Measurements from ENCODE around the gene UGT3A2. TPM values are rescaled to one million over a fixed set of nuclear protein-coding genes. Genes with fewer than 3 reads are reported as not detected.
"Not testable (repeated sequence)": the region's sequence is repeated elsewhere in the genome, so short reads cannot be mapped to it uniquely, and the experiment has no call there.

UGT3A2 gene
- total and polyA plus RNA-seq, 2 donors = 0.30 to 6.8 TPM

DNA sequence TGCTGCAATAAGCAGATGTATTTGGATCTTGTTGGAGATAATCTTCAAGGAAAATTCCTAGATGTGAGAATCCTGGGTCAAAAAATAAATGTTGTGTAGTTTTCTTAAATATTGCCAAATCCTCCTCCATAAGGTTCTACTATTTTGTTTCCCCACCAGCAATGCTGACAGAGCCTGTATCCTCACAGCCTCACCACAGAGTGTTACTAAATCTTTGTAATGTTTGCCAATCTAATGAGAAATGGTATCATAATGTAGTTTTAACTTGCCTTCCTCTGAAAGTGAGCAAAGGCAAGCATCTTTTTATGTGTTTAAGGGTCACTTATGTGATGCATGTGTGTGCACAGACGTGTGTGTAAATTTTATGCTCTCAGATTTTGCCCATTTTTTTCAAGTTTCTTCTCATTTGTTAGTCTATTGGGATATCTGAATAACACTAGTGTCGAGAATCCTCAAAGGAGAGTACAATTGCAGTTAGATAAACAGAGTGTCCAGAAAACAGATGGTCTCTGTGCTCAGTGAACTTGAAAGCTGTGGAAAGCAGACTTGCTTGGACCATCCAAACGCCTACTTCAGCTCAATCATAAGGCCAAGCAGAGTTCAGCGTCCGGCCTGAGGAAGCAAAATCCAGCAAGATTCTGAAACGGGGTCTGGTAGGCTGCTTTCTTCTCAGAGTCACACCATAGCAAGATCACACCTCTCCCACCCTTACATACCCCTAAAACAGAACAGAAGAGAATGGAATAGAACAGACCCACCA lies 39.8 kb downstream of the UGT3A2 start:
- H3K27ac ChIP-seq (ENCODE audit: low read depth in 1 of 2, low read length in 1 of 2) = no peak overlapping the region
- no peak overlapping the region for H3K4me3 ChIP-seq (ENCODE audit: low read length in 2 of 2)
- no peaks in the 10 kb centered on the region for H3K4me1 ChIP-seq (ENCODE audit: control insufficient read depth in 2 of 2, insufficient read depth in 2 of 2, low read length in 2 of 2)
- no peaks in the 10 kb centered on the region for H3K9me3 ChIP-seq (ENCODE audit: control insufficient read depth in 2 of 2, insufficient read depth in 1 of 2, low read length in 1 of 2)
- no peak for DNase-seq (ENCODE audit: low read depth in 6 of 9, low spot score in 9 of 9)
- H3K36me3 ChIP-seq (ENCODE audit: control insufficient read depth in 2 of 2, insufficient read depth in 2 of 2, low read length in 1 of 2) = no peaks in the 10 kb centered on the region
- H3K27me3 ChIP-seq (ENCODE audit: control insufficient read depth in 2 of 2, insufficient read depth in 1 of 2, low read length in 1 of 2) = no peaks in the 10 kb centered on the region
- 94% methylated on average over 6 of the region's 6 CpGs for WGBS

DNA sequence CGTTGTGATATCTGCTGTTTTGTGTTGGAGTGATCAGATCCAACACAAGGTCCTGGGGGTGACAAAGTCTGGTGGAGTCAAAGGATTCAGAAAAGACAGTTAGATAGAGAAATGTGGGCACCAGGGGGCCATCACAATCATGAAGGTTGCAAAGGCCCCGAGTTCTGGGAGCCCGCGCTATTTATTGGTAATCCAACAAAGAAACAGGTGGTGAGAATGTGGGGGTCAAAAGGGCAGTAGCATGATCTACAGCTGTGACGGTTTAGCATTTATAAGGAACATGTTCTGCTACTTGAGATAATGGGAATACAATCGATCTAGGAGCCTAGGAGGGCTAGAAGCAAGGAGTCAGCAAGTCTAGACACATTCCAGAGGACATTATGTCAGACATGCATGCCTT lies 44.4 kb downstream of the UGT3A2 start:
- 92% methylated on average over 6 of the region's 6 CpGs for WGBS
- H3K9me3 ChIP-seq (ENCODE audit: control insufficient read depth in 2 of 2, insufficient read depth in 1 of 2, low read length in 1 of 2); DNase-seq (ENCODE audit: low read depth in 6 of 9, low spot score in 9 of 9); H3K36me3 ChIP-seq (ENCODE audit: control insufficient read depth in 2 of 2, insufficient read depth in 2 of 2, low read length in 1 of 2); H3K27me3 ChIP-seq (ENCODE audit: control insufficient read depth in 2 of 2, insufficient read depth in 1 of 2, low read length in 1 of 2); H3K27ac ChIP-seq (ENCODE audit: low read depth in 1 of 2, low read length in 1 of 2); H3K4me1 ChIP-seq (ENCODE audit: control insufficient read depth in 2 of 2, insufficient read depth in 2 of 2, low read length in 2 of 2); H3K4me3 ChIP-seq (ENCODE audit: low read length in 2 of 2): not testable (repeated sequence)

DNA sequence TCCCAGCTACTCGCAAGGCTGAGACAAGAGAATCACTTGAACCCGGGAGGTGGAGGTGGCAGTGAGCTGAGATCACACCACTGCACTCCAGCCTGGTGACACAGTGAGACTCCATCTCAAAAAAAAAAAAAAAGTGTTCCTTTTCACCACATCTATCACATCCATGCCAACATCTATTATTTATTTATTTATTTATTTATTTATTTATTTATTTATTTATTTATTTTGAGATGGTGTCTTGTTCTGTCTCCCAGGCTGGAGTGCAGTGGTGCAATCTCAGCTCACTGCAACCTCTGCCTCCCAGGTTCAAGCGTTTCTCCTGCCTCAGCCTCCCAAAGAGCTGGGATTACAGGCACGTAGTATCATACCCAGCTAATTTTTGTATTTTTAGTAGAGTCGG lies 47.1 kb downstream of the UGT3A2 start:
- not testable (repeated sequence) for H3K27me3 ChIP-seq (ENCODE audit: control insufficient read depth in 2 of 2, insufficient read depth in 1 of 2, low read length in 1 of 2); H3K27ac ChIP-seq (ENCODE audit: low read depth in 1 of 2, low read length in 1 of 2); H3K9me3 ChIP-seq (ENCODE audit: control insufficient read depth in 2 of 2, insufficient read depth in 1 of 2, low read length in 1 of 2); H3K36me3 ChIP-seq (ENCODE audit: control insufficient read depth in 2 of 2, insufficient read depth in 2 of 2, low read length in 1 of 2); DNase-seq (ENCODE audit: low read depth in 6 of 9, low spot score in 9 of 9); H3K4me3 ChIP-seq (ENCODE audit: low read length in 2 of 2); H3K4me1 ChIP-seq (ENCODE audit: control insufficient read depth in 2 of 2, insufficient read depth in 2 of 2, low read length in 2 of 2)
- 96% methylated on average over 5 of the region's 5 CpGs for WGBS

DNA sequence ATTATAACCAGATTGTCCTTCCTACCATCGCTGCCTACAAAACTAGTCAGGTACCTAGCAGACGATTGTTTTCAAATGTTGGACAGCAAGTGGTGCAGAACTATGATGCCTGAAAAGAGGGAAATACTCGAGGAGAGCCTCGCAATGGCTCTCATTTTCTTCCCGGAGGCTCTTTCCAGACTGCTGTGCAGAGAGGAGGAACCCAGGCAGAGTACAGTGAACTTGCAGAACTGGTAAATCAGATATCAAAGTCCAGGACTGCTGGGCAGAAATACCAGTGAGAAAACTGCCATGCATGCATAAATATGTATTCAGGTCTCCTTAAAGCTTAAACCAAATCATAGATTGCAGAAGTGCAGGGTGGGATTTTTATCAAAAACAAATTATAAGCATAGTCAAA lies 49.1 kb downstream of the UGT3A2 start:
- Histone ChIP-seq H3K27me3 (ENCODE audit: control insufficient read depth in 2 of 2, insufficient read depth in 1 of 2, low read length in 1 of 2) (no peaks in the 10 kb centered on the region), H3K36me3 (ENCODE audit: control insufficient read depth in 2 of 2, insufficient read depth in 2 of 2, low read length in 1 of 2) (no peaks in the 10 kb centered on the region), H3K4me1 (ENCODE audit: control insufficient read depth in 2 of 2, insufficient read depth in 2 of 2, low read length in 2 of 2) (no peaks in the 10 kb centered on the region), H3K4me3 (ENCODE audit: low read length in 2 of 2) (no peak overlapping the region), H3K27ac (ENCODE audit: low read depth in 1 of 2, low read length in 1 of 2) (no peak overlapping the region), H3K9me3 (ENCODE audit: control insufficient read depth in 2 of 2, insufficient read depth in 1 of 2, low read length in 1 of 2) (peaks cover 4 to 16% of the 10 kb centered on the region in 2 donors)
- WGBS = 88% methylated on average over 5 of the region's 5 CpGs
- DNase-seq (ENCODE audit: low read depth in 6 of 9, low spot score in 9 of 9) = no peak

DNA sequence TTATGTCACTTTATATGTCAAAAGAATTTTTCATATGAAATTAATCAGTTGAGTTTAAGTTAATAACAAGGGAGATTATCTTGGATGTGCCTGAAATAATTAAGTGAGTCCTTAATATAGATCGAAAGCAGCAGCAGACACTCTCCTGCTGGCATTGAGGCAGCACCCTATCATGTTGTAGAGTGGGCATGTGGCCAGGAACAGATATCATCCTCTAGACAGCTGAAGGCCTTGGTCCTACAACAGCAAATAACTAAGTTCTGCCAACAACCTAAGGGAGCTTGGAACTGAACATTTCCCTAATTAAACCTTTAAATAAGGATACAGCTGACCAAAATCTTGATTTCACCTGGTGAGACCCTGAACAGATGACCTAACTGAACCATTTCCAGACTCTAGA lies 49.7 kb downstream of the UGT3A2 start:
- H3K36me3 ChIP-seq (ENCODE audit: control insufficient read depth in 2 of 2, insufficient read depth in 2 of 2, low read length in 1 of 2) = no peaks in the 10 kb centered on the region
- H3K9me3 ChIP-seq (ENCODE audit: control insufficient read depth in 2 of 2, insufficient read depth in 1 of 2, low read length in 1 of 2) = peaks cover 4 to 16% of the 10 kb centered on the region in 2 donors
- no peaks in the 10 kb centered on the region for H3K4me1 ChIP-seq (ENCODE audit: control insufficient read depth in 2 of 2, insufficient read depth in 2 of 2, low read length in 2 of 2)
- 92% methylated on average over 1 of the region's 1 CpG for WGBS
- no peak overlapping the region for H3K4me3 ChIP-seq (ENCODE audit: low read length in 2 of 2)
- no peak for DNase-seq (ENCODE audit: low read depth in 6 of 9, low spot score in 9 of 9)
- H3K27ac ChIP-seq (ENCODE audit: low read depth in 1 of 2, low read length in 1 of 2) = no peak overlapping the region
- H3K27me3 ChIP-seq (ENCODE audit: control insufficient read depth in 2 of 2, insufficient read depth in 1 of 2, low read length in 1 of 2) = no peaks in the 10 kb centered on the region

DNA sequence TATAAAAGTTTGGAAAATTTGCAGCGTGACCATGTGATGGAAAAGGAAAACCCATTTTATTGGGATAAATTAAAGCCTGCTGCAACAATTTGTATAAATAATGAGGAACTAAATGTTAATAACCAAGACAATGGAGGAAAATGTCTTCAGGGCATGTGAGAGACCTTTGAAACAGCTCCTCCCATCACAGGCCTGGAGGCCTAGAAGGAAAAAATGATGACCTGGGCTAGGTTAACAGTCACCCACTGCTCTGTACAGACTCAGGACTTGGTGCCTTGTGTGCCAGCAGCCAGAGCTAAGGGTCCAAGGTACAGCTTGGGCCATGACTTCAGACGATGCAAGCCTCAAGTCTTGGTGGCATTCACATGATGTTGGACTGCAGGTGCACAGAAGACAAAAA lies 53.5 kb downstream of the UGT3A2 start:
- H3K27me3 ChIP-seq (ENCODE audit: control insufficient read depth in 2 of 2, insufficient read depth in 1 of 2, low read length in 1 of 2) = no peaks in the 10 kb centered on the region
- no peak overlapping the region for H3K4me3 ChIP-seq (ENCODE audit: low read length in 2 of 2)
- H3K9me3 ChIP-seq (ENCODE audit: control insufficient read depth in 2 of 2, insufficient read depth in 1 of 2, low read length in 1 of 2) = peaks cover 6 to 23% of the 10 kb centered on the region in 2 donors
- 94% methylated on average over 2 of the region's 2 CpGs for WGBS
- no peak overlapping the region for H3K27ac ChIP-seq (ENCODE audit: low read depth in 1 of 2, low read length in 1 of 2)
- H3K36me3 ChIP-seq (ENCODE audit: control insufficient read depth in 2 of 2, insufficient read depth in 2 of 2, low read length in 1 of 2) = no peaks in the 10 kb centered on the region
- no peaks in the 10 kb centered on the region for H3K4me1 ChIP-seq (ENCODE audit: control insufficient read depth in 2 of 2, insufficient read depth in 2 of 2, low read length in 2 of 2)
- no peak for DNase-seq (ENCODE audit: low read depth in 6 of 9, low spot score in 9 of 9)

DNA sequence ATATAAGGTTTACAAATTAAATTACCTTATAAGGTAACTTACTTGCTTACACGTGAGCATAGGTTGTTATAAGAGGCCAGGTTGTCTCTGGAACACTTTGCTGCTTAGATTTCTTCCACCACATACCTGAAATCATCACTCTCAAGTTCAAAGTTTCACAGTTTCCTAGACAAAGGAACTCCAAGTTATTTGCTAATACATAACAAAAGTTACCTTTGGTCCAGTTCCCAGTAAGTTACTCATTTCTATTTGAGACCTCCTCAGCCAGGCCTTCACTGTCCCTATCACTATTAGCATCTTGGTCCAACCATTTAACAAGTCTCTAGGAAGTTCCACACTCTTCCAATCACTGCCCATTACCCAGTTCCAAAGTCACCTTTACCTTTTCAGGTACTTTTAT lies 57.0 kb downstream of the UGT3A2 start:
- 94% methylated on average over 1 of the region's 1 CpG for WGBS
- Histone ChIP-seq H3K27me3 (ENCODE audit: control insufficient read depth in 2 of 2, insufficient read depth in 1 of 2, low read length in 1 of 2) (no peaks in the 10 kb centered on the region), H3K9me3 (ENCODE audit: control insufficient read depth in 2 of 2, insufficient read depth in 1 of 2, low read length in 1 of 2) (peaks cover 4 to 15% of the 10 kb centered on the region in 2 donors), H3K4me3 (ENCODE audit: low read length in 2 of 2) (no peak overlapping the region), H3K36me3 (ENCODE audit: control insufficient read depth in 2 of 2, insufficient read depth in 2 of 2, low read length in 1 of 2) (no peaks in the 10 kb centered on the region), H3K4me1 (ENCODE audit: control insufficient read depth in 2 of 2, insufficient read depth in 2 of 2, low read length in 2 of 2) (no peaks in the 10 kb centered on the region), H3K27ac (ENCODE audit: low read depth in 1 of 2, low read length in 1 of 2) (no peak overlapping the region)
- no peak for DNase-seq (ENCODE audit: low read depth in 6 of 9, low spot score in 9 of 9)

DNA sequence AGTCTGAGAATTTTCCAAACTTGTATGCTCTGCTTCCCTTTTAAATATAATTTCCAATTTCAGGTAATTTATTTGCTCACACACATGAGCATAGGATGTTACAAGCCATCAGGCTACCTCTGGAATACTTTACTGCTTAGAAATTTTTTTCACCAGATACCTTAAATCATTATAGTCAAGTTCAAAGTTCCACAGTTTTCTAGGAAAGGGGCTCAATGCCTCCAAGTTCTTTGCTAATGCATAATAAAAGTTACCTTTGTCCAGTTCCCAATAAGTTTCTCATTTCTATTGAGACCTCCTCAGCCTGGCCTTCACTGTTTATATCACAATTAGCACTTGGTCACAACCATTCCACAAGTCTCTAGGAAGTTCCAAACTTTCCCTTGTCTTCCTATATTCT lies 59.3 kb downstream of the UGT3A2 start:
- Histone ChIP-seq H3K4me1 (ENCODE audit: control insufficient read depth in 2 of 2, insufficient read depth in 2 of 2, low read length in 2 of 2) (no peaks in the 10 kb centered on the region), H3K27ac (ENCODE audit: low read depth in 1 of 2, low read length in 1 of 2) (no peak overlapping the region), H3K4me3 (ENCODE audit: low read length in 2 of 2) (no peak overlapping the region), H3K36me3 (ENCODE audit: control insufficient read depth in 2 of 2, insufficient read depth in 2 of 2, low read length in 1 of 2) (no peaks in the 10 kb centered on the region), H3K27me3 (ENCODE audit: control insufficient read depth in 2 of 2, insufficient read depth in 1 of 2, low read length in 1 of 2) (no peaks in the 10 kb centered on the region), H3K9me3 (ENCODE audit: control insufficient read depth in 2 of 2, insufficient read depth in 1 of 2, low read length in 1 of 2) (peaks cover 2 to 7% of the 10 kb centered on the region in 2 donors)
- DNase-seq (ENCODE audit: low read depth in 6 of 9, low spot score in 9 of 9) = no peak

DNA sequence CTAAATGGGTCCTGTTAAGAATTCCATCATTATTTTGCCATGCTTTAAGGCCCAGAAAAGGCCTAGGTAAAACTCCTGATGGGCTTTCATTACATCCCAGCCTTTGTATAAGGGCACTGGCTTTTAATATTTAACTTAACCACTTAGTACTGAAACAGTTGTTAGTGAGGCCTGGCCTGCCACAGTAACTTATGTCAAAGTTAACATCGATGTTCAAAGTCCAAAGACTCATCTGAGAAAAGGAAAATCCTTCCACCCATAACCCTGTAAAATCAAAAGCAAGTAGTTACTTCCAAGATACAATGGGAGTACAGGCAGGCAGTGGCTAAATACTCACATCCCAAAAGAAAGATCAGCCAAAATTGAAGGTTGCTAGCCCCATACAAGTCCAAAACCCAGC lies 60.5 kb downstream of the UGT3A2 start:
- peaks cover 2 to 7% of the 10 kb centered on the region in 2 donors for H3K9me3 ChIP-seq (ENCODE audit: control insufficient read depth in 2 of 2, insufficient read depth in 1 of 2, low read length in 1 of 2)
- no peak overlapping the region for H3K4me3 ChIP-seq (ENCODE audit: low read length in 2 of 2)
- H3K36me3 ChIP-seq (ENCODE audit: control insufficient read depth in 2 of 2, insufficient read depth in 2 of 2, low read length in 1 of 2) = no peaks in the 10 kb centered on the region
- DNase-seq (ENCODE audit: low read depth in 6 of 9, low spot score in 9 of 9) = no peak
- no peaks in the 10 kb centered on the region for H3K27me3 ChIP-seq (ENCODE audit: control insufficient read depth in 2 of 2, insufficient read depth in 1 of 2, low read length in 1 of 2)
- WGBS = 94% methylated on average over 1 of the region's 1 CpG
- H3K4me1 ChIP-seq (ENCODE audit: control insufficient read depth in 2 of 2, insufficient read depth in 2 of 2, low read length in 2 of 2) = no peaks in the 10 kb centered on the region
- no peak overlapping the region for H3K27ac ChIP-seq (ENCODE audit: low read depth in 1 of 2, low read length in 1 of 2)

Measured in thymus (tissue), 11 donors.